Measurements from ENCODE around the gene CTIF.

Gene CTIF

DNA sequence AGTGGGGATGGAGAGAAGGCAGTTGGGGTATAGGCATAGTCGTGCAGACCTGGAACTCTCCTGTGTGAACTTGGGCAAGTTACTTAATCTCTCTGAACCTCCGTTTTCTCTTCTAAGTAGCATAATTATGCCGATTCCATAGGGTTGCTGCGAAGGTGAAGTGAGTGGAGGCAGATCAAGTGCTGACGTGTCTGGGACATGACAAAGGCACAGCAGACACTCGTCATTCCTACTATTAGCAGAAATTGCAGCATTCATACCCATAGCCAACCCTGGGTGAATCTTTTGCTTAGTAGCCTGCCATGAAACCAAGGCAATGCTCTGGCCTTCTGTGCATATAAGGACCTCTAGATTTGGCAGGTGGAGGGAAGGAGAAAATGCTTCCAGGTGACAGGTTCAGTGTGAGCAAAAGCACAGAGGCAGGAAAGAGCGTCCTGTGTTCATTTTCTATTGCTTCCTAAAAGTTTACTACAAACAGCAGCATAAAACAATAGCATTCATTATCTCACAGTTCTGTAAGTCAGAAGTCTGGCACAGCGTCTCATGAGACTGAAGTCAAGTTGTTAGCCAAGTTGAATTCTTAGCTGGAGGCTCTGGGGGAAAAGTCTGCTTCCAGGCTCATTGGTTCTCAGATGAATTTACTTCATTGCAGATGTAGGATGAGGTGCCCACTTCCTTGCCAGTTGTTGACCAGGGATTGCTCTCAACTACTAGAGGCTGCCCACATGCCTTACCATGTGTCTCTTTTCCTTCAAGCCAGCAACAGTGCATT lies 77.8 kb downstream of the CTIF start:
- TF ChIP-seq, protein P1, sequence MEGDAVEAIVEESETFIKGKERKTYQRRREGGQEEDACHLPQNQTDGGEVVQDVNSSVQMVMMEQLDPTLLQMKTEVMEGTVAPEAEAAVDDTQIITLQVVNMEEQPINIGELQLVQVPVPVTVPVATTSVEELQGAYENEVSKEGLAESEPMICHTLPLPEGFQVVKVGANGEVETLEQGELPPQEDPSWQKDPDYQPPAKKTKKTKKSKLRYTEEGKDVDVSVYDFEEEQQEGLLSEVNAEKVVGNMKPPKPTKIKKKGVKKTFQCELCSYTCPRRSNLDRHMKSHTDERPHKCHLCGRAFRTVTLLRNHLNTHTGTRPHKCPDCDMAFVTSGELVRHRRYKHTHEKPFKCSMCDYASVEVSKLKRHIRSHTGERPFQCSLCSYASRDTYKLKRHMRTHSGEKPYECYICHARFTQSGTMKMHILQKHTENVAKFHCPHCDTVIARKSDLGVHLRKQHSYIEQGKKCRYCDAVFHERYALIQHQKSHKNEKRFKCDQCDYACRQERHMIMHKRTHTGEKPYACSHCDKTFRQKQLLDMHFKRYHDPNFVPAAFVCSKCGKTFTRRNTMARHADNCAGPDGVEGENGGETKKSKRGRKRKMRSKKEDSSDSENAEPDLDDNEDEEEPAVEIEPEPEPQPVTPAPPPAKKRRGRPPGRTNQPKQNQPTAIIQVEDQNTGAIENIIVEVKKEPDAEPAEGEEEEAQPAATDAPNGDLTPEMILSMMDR (IDR thresholded peaks at IDR 0.05; ENCODE audit: low read depth, low read length, missing control alignments) = no peak
- no peak overlapping the region for H3K27ac ChIP-seq
- in situ Hi-C loops (cut with HindIII; ENCODE audit: low pct_ligation_motif_present, low sequenced_read_pairs) = no loop called here
- H3K4me3 ChIP-seq (ENCODE audit: low read depth, low read length) = no peak overlapping the region
- no peaks in the 10 kb centered on the region for H3K27me3 ChIP-seq (replicated peaks)
- peaks cover 10% of the 10 kb centered on the region for H3K36me3 ChIP-seq (replicated peaks)
- DNase-seq = no peak

DNA sequence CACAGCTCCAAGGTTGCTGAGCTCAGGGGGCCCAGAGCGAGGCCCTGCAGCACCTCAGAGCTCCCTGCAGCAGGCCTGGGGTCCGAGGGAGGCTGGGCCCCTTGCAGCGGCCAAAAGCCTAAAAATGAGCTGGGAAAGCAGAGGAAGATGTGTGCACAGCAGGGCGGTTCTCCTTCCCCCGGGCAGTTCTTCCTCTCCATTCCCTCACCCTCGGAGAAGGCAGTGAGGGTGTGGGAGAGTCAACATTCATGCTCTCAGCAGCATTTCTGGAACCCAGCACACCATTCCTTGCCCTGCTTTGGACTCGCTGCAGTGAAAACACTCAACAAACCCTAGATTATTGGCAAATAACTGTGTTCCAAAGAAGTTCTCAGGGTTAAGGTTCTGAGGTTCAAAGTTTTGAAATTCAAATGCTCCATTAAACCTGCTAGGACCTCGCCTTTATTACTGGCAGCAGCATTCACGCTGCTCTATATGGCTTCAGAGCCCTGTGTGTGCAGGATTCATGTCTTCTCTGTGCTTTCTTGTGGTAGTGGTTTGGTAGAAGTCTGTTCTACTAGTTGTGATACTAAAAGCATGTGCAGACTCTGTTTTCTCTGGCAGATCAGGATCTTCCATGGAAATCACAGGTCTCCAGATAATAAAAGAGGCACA lies 79.1 kb downstream of the CTIF start:
- in situ Hi-C loops (cut with HindIII; ENCODE audit: low pct_ligation_motif_present, low sequenced_read_pairs) = no loop called here
- no peak overlapping the region for H3K27ac ChIP-seq

DNA sequence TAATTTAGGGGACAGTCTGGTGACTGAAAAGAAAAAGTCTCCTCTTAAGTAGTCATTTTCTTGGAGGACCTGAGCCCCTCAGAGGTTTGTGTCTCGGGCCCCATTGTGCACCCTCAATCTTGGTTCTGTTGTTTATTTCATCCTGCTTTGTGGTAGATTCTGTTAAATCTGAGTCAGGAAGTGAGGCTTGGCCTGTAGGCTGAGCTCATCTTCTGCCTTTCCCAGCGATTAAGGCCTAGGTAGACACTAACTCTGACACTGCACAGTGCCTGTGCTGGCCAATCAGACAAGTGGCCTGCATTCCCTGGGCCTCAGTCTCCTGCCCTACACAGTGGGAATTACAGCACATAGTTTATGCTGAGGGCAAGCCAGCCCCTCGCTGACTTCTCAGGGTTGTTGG lies 80.2 kb downstream of the CTIF start:
- H3K27ac ChIP-seq = no peak overlapping the region
- no peaks in the 10 kb centered on the region for H3K27me3 ChIP-seq (replicated peaks)
- no peak for DNase-seq
- no peak overlapping the region for H3K4me3 ChIP-seq (ENCODE audit: low read depth, low read length)
- H3K36me3 ChIP-seq (replicated peaks) = peaks cover 10% of the 10 kb centered on the region
- in situ Hi-C loops (cut with HindIII; ENCODE audit: low pct_ligation_motif_present, low sequenced_read_pairs) = no loop called here
- TF ChIP-seq, protein P1 (IDR thresholded peaks at IDR 0.05; ENCODE audit: low read depth, low read length, missing control alignments) = no peak

More for the DNA sequence above, 79.1 kb downstream of the CTIF start:
- no peak overlapping the region for H3K4me3 ChIP-seq (ENCODE audit: low read depth, low read length)
- TF ChIP-seq, protein P1 (IDR thresholded peaks at IDR 0.05; ENCODE audit: low read depth, low read length, missing control alignments) = no peak
- peaks cover 10% of the 10 kb centered on the region for H3K36me3 ChIP-seq (replicated peaks)
- no peaks in the 10 kb centered on the region for H3K27me3 ChIP-seq (replicated peaks)
- DNase-seq = no peak

DNA sequence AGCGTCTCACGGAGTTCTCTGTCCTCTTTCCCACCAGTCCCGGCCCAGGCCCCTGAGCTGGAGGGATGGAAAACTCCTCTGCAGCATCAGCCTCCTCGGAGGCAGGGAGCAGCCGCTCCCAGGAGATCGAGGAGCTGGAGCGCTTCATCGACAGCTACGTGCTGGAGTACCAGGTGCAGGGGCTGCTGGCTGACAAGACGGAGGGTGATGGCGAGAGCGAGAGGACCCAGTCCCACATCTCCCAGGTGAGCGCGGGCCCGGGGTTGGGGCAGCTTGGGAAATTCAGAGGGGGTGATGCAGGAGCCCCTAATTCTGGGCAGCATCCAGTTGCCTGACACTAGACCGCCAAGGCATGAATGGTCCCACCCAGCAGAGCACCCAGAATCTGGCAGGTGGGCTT lies 80.7 kb downstream of the CTIF start:
- H3K27me3 ChIP-seq (replicated peaks) = no peaks in the 10 kb centered on the region
- in situ Hi-C loops (cut with HindIII; ENCODE audit: low pct_ligation_motif_present, low sequenced_read_pairs) = no loop called here
- TF ChIP-seq, protein P1 (IDR thresholded peaks at IDR 0.05; ENCODE audit: low read depth, low read length, missing control alignments) = no peak
- no peak for DNase-seq
- H3K36me3 ChIP-seq (replicated peaks) = peaks cover 10% of the 10 kb centered on the region
- no peak overlapping the region for H3K4me3 ChIP-seq (ENCODE audit: low read depth, low read length)
- H3K27ac ChIP-seq = no peak overlapping the region

DNA sequence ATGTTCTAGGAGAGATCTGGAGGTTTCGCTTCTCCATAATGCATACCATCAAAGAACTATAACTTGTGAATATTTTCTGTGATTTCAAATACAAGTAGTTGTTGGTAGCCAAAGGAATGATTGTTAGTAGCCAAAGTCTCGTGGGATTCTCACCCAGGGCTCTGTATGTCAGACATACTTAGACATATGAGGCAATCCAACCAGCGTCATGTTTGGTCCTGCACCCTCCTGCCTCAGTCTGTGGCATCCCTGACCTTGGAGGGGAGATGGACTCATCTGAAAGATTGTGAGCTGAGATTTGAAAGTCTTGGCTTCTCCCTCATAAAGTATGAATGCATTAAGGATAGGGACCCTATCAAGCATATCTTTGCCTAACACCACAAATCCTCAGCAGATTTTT lies 81.2 kb downstream of the CTIF start:
- H3K27me3 ChIP-seq (replicated peaks) = no peaks in the 10 kb centered on the region
- peaks cover 10% of the 10 kb centered on the region for H3K36me3 ChIP-seq (replicated peaks)
- TF ChIP-seq, protein P1 (IDR thresholded peaks at IDR 0.05; ENCODE audit: low read depth, low read length, missing control alignments) = no peak
- H3K27ac ChIP-seq = no peak overlapping the region
- DNase-seq = no peak
- no peak overlapping the region for H3K4me3 ChIP-seq (ENCODE audit: low read depth, low read length)
- in situ Hi-C loops (cut with HindIII; ENCODE audit: low pct_ligation_motif_present, low sequenced_read_pairs) = no loop called here

All from brain microvascular endothelial cell (primary cell).